ENCODE measurements around the gene PRDM11.

PRDM11 gene

DNA sequence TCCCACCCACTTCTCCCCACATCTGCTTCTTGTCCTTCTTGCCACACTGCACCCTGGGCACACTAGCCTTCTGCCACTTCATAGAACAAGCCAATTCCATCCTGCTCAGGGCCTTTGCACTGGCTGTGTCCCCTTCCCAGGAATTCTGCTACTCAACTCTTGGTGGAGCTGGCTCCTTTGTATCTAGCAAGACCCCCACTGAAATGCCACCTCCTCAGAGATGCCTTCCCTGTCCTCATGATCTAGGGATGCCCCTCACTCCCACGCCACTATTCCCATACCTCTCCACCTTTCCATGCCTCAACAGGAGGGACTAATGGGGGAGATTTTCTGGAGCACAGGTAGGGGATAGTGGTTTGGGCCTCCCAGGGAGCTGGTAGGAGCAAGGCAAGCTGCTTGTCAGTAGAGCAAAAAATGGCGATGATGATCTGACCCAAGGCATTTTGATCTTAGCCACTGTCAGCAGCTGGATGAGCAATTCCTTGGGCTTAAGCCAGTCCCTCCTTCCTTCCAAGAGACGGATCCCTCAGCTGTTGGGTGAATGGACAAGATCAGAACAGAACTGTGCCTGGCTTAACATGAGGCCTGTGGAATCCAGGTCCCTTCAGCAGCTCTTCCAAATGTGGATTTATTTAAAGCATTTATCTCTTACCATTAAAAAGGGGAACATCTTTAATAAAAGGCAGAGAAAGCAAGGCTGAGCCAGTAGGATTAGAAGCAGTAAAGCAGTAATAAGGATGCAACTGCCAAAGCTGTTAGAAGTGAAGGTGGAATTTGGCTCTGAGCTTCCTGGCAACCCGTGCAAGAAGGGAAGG lies 4.0 kb upstream of the PRDM11 start:
- DNase-seq: no peak

- DNase-seq: no peak
Observed at GRCh38 chr11:45143494-45143893, 2.9 kb upstream of the PRDM11 start.

DNA sequence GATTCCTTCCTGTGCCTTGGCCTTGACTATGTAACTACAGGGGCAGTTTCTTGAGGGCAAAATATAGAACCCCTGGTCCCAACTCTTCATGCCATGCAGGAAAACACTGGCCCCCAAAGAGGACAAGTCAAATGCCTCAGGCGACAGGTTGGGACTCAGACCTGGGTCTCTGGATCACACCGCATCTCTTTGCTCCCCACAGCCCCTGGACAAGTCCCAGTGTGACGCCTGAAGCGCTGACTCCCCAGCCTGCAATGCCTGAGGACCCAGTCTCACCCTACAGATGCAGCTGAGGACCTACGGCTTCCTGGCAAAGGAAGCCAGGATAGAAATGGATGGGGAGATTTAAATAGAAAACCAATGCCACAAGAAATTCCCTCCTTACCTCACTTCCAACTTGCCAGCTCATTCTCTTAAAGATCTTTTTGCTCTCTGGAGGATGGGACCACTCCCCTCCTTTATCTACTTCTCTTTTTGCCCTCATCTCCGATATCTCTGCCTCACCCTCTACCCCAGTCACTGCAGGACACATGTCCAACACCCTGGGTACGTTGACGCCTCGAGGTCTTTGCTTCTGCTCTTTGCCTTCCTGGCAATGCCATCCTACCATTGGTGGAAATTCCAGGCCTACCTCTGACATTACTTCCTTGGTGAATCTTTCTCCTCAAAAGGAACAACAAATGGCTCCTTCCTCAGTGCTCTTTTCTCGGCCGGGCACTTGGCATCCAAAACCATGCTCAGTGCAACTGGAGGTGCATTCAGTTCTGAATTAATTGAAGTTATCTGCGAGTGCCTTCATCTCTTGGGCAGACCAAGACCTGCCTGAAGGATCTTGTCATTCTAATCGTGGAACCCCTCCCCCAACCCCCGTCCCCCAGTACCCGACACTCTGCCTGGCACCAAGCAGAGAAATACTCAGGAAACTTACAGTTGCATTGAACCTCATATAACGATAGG lies 2.0 kb upstream of the PRDM11 start:
- DNase-seq: no peak

GRCh38 chr11:45145083-45145378 lies 1.4 kb upstream of the PRDM11 start:
- DNase-seq: no peak

DNA sequence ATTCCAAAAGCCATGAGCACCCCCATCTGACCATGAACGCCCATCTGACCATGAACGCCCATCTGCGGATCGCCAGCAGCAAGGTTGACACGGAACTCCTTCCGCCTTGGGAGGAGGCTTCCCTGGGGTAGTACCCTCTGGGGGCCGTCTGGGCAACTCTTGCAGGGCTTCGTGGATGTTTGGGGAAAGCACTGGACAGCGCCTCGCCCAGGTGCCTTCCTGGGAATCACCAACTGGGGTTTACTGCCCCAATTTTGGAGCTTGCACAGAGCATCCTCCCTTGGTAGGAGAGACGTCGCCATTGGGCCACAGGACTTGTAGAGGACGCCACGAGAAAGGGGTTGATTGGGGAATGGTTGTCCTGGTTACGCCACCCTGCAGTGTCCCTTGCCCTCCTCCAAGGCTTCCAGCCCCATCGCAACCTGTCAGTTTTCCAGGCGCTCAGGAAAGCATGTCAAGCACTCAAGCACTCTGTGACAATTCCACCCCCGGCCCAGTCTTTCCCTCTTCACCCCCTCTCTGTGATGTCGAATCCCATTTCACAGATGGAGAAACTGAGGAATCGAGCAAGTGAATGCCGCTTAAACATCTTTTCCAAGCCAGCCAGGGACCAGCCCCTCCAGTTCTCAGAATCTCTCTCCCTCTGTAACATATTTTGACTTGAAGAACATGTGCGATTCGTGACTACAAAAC lies 914 bp upstream of the PRDM11 start:
- peak; percentile 33 for DNase-seq

GRCh38 chr11:45147017-45147728 lies 734 bp downstream of the PRDM11 start:
- peak; percentile 90 for DNase-seq

DNA sequence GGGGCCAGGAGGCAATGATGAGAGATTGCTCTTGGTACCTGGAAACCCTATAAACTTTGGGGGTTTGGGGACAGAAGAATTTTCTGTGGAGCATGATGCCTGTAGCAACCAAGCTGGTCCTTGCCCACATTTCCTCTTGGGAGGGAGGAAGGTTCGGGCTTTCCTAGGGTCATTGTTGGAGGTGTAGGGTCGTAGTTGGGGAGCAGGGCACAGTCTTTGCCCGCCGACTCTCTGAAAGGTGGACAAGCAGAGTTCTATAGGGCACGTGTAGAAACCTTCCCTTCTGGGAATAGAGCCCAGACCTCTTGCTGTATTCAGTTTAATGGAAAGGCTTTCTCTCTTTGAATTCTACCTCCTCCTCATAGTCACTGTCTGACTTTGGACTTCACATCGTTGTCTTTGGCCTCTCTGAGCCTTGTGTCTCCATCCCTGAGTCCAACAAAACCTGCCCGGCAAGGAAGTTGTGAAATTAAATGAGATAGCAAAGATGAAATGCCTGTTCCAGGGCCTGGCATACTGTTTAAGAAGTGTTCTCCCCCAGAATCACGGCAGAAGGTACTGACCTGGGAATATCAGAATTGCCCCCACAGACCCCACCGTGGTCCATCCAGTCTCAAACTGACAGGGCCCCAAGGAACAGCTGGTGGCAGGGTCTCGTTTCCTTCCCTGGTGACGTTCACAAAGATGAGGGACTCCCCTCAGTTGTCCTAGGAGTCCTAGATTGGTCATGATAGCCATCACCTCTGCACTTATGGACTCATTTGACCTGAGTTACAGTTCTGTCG lies 1.6 kb downstream of the PRDM11 start:
- DNase-seq: no peak

GRCh38 chr11:45149483-45150056 lies 3.1 kb downstream of the PRDM11 start:
- DNase-seq: no peak

- DNase-seq: no peak
Observed at GRCh38 chr11:45150301-45150700, 3.9 kb downstream of the PRDM11 start.

DNA sequence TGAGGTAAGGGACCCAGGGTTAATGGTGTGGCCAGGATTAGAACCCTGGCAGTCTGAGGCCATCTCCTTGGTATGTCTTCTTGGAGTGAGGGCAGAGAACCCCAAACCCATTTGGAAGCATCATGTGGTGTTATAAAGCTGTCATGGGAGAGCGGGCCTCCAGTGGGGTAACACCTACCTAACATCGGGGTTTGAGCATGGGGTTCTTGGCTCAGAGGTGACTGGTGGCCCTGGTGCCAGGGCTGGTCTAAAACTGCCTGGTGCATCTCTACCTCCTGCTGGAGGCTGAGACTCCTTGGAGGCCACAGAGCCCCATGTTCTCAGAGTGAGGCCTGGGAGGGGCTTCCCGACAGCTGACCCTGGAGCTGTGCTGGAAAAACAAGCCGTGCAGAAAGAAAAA lies 4.5 kb downstream of the PRDM11 start:
- DNase-seq: no peak

- no peak for DNase-seq
Observed at GRCh38 chr11:45151362-45151982, 5.0 kb downstream of the PRDM11 start.

GRCh38 chr11:45152740-45153595 lies 6.5 kb downstream of the PRDM11 start:
- DNase-seq: no peak

DNA sequence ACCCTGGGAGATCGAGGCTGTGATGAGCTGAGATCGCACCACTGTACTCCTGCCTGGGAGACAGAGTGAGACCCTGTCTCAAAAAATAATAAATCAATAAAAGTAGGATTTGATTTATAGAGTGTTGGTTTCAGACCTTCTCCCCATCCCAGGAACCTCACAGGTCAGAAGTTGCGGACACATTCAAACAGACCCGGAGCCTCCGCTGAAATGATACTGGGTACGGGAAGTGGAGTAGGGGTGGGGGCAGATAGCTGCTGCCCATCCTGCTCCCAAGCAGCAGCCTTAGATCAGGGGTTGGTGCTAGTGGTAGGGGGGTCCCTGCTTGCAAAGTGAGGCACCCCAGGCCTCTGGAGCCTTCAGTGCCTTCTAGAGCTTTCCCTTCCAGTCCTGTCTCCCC lies 7.8 kb downstream of the PRDM11 start:
- DNase-seq: no peak

DNA sequence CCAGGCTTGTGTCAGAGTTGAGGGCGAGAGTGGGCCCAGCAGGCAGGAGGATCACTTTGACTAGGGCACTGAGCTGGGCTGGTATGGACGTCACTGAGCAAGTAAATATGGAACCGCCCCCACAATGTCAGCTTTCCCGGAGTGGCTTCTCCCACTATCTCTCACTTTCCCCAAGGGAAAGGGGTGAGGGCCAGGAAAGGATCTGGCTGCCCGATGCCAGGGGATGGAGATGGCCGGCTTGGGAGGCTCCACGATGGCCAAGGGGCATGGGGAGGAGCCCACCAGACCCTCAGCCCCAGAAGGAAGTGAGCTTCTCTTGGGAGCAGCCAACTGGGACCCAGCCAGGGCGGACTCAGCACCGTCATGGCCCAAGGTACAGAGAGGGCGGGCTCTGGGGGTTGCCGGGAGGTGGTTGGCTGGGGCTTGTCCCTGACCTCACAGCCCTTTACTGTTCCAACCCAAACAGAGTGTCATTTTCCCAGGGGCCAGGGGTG lies 8.7 kb downstream of the PRDM11 start:
- no peak for DNase-seq

GRCh38 chr11:45155627-45156180 lies 9.3 kb downstream of the PRDM11 start:
- no peak for DNase-seq

DNA sequence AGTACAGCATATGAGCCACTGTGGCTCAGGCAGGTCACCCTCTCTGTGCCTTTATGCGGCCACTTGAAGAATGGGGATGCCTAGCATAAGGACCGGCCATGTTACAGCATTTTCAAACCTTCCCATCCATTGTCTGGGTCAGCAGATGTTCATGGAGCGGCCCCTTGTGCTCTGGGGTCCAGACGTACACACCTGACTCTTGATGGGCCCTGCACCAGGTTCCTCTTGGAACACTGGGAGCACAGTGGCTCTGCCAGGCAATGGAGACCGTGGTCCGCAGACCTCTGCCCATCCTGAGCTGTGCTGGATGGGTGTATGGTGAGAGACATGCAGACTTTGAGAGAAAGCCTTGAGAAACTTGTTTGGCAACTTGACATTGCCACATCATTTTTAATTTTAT lies 9.8 kb downstream of the PRDM11 start:
- DNase-seq: no peak

DNA sequence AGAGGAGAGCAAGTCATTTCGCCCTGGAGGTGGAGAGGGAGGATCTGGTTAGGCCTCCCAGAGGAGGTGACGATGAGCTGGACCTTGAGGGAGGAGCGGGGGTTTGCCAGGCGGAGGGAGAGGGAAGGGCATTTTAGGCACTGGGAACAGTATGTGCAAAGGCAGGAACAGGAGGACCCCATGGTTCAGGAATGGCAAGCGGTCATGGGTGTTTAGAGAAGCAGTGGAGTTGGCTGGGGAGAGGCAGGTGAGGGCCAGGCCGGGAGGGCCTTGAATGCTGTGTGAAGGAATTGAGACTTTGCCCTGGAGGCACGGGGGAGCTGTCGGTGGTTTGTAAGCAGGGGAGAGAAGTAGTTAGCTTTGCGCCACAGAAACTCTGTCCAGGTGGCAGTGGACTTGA lies 10.3 kb downstream of the PRDM11 start:
- no peak for DNase-seq

- no peak for DNase-seq
Observed at GRCh38 chr11:45157247-45158209, 11.1 kb downstream of the PRDM11 start.

Data from NCI-H146 (cell line).